ENCODE measurements around the gene RNF149. TPM values are rescaled to one million over a fixed set of nuclear protein-coding genes. Genes with fewer than 3 reads are reported as not detected.
A peak's percentile ranks its signal among the peaks of the same experiment; 100 is the strongest.
"Not testable (repeated sequence)": the region's sequence is repeated elsewhere in the genome, so short reads cannot be mapped to it uniquely, and the experiment has no call there.

Gene RNF149
- total and polyA plus RNA-seq, 10 donors: 31.8 to 398 (median 211) TPM

GRCh38 chr2:101327863-101328394, 19.4 kb upstream of the RNF149 start:
- intact Hi-C loops (cut with DNase I; ENCODE audit: low total_unique reads): no loop called here
- Histone ChIP-seq H3K4me3 (peak overlapping the region in 1 of 8 donors; percentile 51), H3K36me3 (no peaks in the 10 kb centered on the region), H3K27ac (peak overlapping the region; percentile 49 to 93 (median 82)), H3K4me1 (peaks cover 15 to 60% (median 42%) of the 10 kb centered on the region in 6 donors), H3K27me3 (replicated peaks in 1 of 7) (no peaks in the 10 kb centered on the region), H3K9me3 (peaks cover 0 to 16% (median 12%) of the 10 kb centered on the region in 8 donors)
- DNase-seq: no peak
- TF ChIP-seq POLR2A (IDR thresholded peaks at IDR 0.05) (no peak), POLR2AphosphoS5 (IDR thresholded peaks at IDR 0.05) (no peak)
- TF ChIP-seq, protein P1, sequence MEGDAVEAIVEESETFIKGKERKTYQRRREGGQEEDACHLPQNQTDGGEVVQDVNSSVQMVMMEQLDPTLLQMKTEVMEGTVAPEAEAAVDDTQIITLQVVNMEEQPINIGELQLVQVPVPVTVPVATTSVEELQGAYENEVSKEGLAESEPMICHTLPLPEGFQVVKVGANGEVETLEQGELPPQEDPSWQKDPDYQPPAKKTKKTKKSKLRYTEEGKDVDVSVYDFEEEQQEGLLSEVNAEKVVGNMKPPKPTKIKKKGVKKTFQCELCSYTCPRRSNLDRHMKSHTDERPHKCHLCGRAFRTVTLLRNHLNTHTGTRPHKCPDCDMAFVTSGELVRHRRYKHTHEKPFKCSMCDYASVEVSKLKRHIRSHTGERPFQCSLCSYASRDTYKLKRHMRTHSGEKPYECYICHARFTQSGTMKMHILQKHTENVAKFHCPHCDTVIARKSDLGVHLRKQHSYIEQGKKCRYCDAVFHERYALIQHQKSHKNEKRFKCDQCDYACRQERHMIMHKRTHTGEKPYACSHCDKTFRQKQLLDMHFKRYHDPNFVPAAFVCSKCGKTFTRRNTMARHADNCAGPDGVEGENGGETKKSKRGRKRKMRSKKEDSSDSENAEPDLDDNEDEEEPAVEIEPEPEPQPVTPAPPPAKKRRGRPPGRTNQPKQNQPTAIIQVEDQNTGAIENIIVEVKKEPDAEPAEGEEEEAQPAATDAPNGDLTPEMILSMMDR (IDR thresholded peaks at IDR 0.05 in 8 of 11, conservative IDR thresholded peaks at IDR 0.05 in 3 of 11): no peak
- WGBS, 5 donors: 38 to 59% (median 47%) methylated on average over 5 of the region's 5 CpGs

- Histone ChIP-seq H3K9me3 (peaks cover 0 to 16% (median 12%) of the 10 kb centered on the region in 8 donors), H3K4me3 (no peak overlapping the region), H3K36me3 (no peaks in the 10 kb centered on the region), H3K27me3 (replicated peaks in 1 of 7) (no peaks in the 10 kb centered on the region), H3K4me1 (peaks cover 11 to 37% (median 32%) of the 10 kb centered on the region in 6 donors), H3K27ac (no peak overlapping the region)
- TF ChIP-seq POLR2A (IDR thresholded peaks at IDR 0.05) (no peak), POLR2AphosphoS5 (IDR thresholded peaks at IDR 0.05) (no peak)
- TF ChIP-seq, protein P1 (IDR thresholded peaks at IDR 0.05 in 8 of 11, conservative IDR thresholded peaks at IDR 0.05 in 3 of 11): no peak
- 82 to 95% (median 83%) methylated on average over 1 of the region's 1 CpG for WGBS, 5 donors
- DNase-seq: no peak
- intact Hi-C loops (cut with DNase I; ENCODE audit: low total_unique reads): no loop called here
Observed at GRCh38 chr2:101325425-101325824, 16.9 kb upstream of the RNF149 start.

DNA sequence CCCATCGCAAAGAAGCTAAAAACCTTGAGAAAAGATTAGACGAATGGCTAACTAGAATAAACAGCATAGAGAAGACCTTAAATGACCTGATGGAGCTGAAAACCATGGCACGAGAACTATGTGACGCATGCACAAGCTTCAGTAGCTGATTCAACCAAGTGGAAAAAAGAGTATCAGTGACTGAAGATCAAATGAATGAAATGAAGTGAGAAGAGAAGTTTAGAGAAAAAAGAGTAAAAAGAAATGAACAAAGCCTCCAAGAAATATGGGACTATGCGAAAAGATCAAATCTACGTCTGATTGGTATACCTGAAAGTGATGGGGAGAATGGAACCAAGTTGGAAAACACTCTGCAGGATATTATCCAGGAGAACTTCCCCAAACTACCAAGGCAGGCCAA, 8.1 kb upstream of the RNF149 start:
- H3K27me3 ChIP-seq (replicated peaks in 1 of 7); H3K27ac ChIP-seq; DNase-seq; H3K36me3 ChIP-seq; H3K9me3 ChIP-seq; intact Hi-C loops (cut with DNase I; ENCODE audit: low total_unique reads); H3K4me3 ChIP-seq: not testable (repeated sequence)
- WGBS, 5 donors: 84 to 95% (median 92%) methylated on average over 5 to 6 of the region's 6 CpGs
- H3K4me1 ChIP-seq: peaks cover 0 to 15% (median 6%) of the 10 kb centered on the region in 6 donors

GRCh38 chr2:101311696-101312017, 3.2 kb upstream of the RNF149 start:
- intact Hi-C loops (cut with DNase I; ENCODE audit: low total_unique reads): no loop called here
- no peak for DNase-seq
- Histone ChIP-seq H3K36me3 (no peaks in the 10 kb centered on the region), H3K4me1 (peaks cover 11 to 55% (median 35%) of the 10 kb centered on the region in 6 donors), H3K27me3 (replicated peaks in 1 of 7) (no peaks in the 10 kb centered on the region), H3K9me3 (no peaks in the 10 kb centered on the region), H3K4me3 (peak overlapping the region in 1 of 8 donors; percentile 87), H3K27ac (peak overlapping the region in 7 of 8 donors; percentile 96 to 100 (median 99))
- WGBS, 5 donors: 28 to 44% (median 38%) methylated on average over 3 of the region's 3 CpGs
- TF ChIP-seq, protein P1 (IDR thresholded peaks at IDR 0.05 in 8 of 11, conservative IDR thresholded peaks at IDR 0.05 in 3 of 11): no peak
- TF ChIP-seq POLR2A (IDR thresholded peaks at IDR 0.05): no peak
- TF ChIP-seq POLR2AphosphoS5 (IDR thresholded peaks at IDR 0.05): no peak
